Ovary (tissue), 9 donors: ENCODE measurements around the gene SMARCAL1. TPM values are rescaled to one million over a fixed set of nuclear protein-coding genes. Genes with fewer than 3 reads are reported as not detected.
"Not testable (repeated sequence)": the region's sequence is repeated elsewhere in the genome, so short reads cannot be mapped to it uniquely, and the experiment has no call there.

Experiments used
- DNase-seq, 5 donors: peaks; one replicate each; pipeline ENCODE4 v3.0.0-alpha.2; 2019 to 2020
- H3K27ac ChIP-seq, 2 donors: fragments of 200-600 bp; one replicate each; pipeline versions ENCODE4 v1.5.1 to v1.8.0; 2019 to 2022
- H3K27me3 ChIP-seq: fragments of 200-600 bp; one replicate; pipeline ENCODE4 v1.8.0; 2022
- H3K36me3 ChIP-seq: fragments of 200-600 bp; sonication (generic); one replicate; pipeline ENCODE4 v1.5.1; 2019
- H3K4me1 ChIP-seq: one replicate; pipeline ENCODE4 v1.8.1; 2013; ENCODE audit warnings: mild to moderate bottlenecking, moderate library complexity; ENCODE audit not compliant: insufficient read depth
- H3K4me3 ChIP-seq: fragments of 200-600 bp; sonication (generic); one replicate; pipeline ENCODE4 v1.5.1; 2017
- H3K9me3 ChIP-seq, 2 donors: fragments of 200-600 bp in 1 of 2; sonication (generic) in 1 of 2; one replicate each; pipeline versions ENCODE4 v1.5.1 to v1.8.1; 2013 to 2019; ENCODE audit warnings: mild to moderate bottlenecking in 1 of 2, moderate library complexity in 1 of 2
- CTCF ChIP-seq, 3 donors: fragments of 450-650 bp in 2 of 3; fragments of 200-600 bp in 1 of 3; IDR thresholded peaks; one replicate each; pipeline versions ENCODE4 v1.5.1 to v1.8.0; 2016 to 2022; ENCODE audit warnings: antibody characterized with exemption in 3 of 3, mild to moderate bottlenecking in 1 of 3
- EP300 ChIP-seq: sonication (generic); formaldehyde crosslinking; IDR thresholded peaks from one replicate; pipeline ENCODE4 v1.6.1; 2017; ENCODE audit warnings: antibody characterized with exemption
- POLR2A ChIP-seq: fragments of 450-650 bp; IDR thresholded peaks from one replicate; pipeline ENCODE4 v1.6.1; 2017; ENCODE audit warnings: antibody characterized with exemption, mild to moderate bottlenecking, moderate library complexity
- WGBS, 3 donors: extraction: QIAGEN DNeasy Blood & Tissue Kit in 1 of 3; methylation state at CpG; one replicate each; pipeline versions ENCODE4 v1.1.5 to v1.1.7; 2013 to 2017; 5-methylcytosine and 5-hydroxymethylcytosine counted together
- intact Hi-C, 4 donors: fragments of 100-400 bp; cut with DNase I; formaldehyde crosslinking; loops; one replicate each; pipeline versions ENCODE4 v1.11.0 to v1.15.1; 2022 to 2023
- polyA plus RNA-seq, 2 donors: library from polyadenylated mRNA; stranded (reverse); fragments of 200-250 nt in 1 of 2; fragments of 350-450 nt in 1 of 2; fragmentation: Illumina TruSeq in 1 of 2; extraction: RNeasy Lipid Tissue Mini Kit (QIAGEN cat#74804) in 1 of 2; gene quantifications; one replicate each; pipeline ENCODE4 v1.2.3, GENCODE V29; 2013 to 2014
- total RNA-seq, 7 donors: library from RNA; depleted of rRNA in 2 of 7; stranded (reverse); fragments of >200 nt in 2 of 7; fragmentation: NEBNext Ultra II Directional in 3 of 7; extraction: Animal tissue kit (Norgen Biotek cat#: 25700) in 3 of 7; gene quantifications; one replicate each; pipeline versions ENCODE4 v1.1.0 to v1.2.4, GENCODE V29; 2016 to 2023
- donor health status: DM: no; HTN: no; CAD: no; lungs with moderate emphysema.
- donor health status: DM: no; HTN: no; CAD: no.
- donor health status: Bipolar disorder and iron deficiency.
- donor health status: DM: yes; HTN: yes; CAD: no.
- donor health status: DM: no; HTN: no; CAD: no.
- donor health status: DM: yes; HTN: yes; CAD: no.

SMARCAL1 gene
- total and polyA plus RNA-seq, 9 donors, result 11.1 to 29.1 (median 20.9) TPM

GRCh38 chr2:216517447-216518225 lies 105.4 kb downstream of the SMARCAL1 start:
- WGBS, 3 donors, result 86 to 90% (median 90%) methylated on average over 4 of the region's 4 CpGs
- intact Hi-C loops, result loop anchor here (1.0 to 10.0 kb wide), 6 partner anchors 149 to 1317 kb away; no protein-coding TSS in a partner anchor
- TF ChIP-seq CTCF (IDR thresholded peaks at IDR 0.05) (no peak), EP300 (no peak), POLR2A (no peak)
- Histone ChIP-seq H3K9me3 (no peaks in the 10 kb centered on the region), H3K27me3 (no peaks in the 10 kb centered on the region), H3K4me3 (no peak overlapping the region), H3K36me3 (no peaks in the 10 kb centered on the region), H3K4me1 (no peaks in the 10 kb centered on the region), H3K27ac (no peak overlapping the region)
- DNase-seq, result no peak

GRCh38 chr2:216518566-216519119 lies 106.4 kb downstream of the SMARCAL1 start:
- intact Hi-C loops, result loop anchor here in 3 of 4 donors (1.0 to 10.0 kb wide), 6 partner anchors 148 to 1316 kb away; no protein-coding TSS in a partner anchor
- H3K27ac ChIP-seq, H3K27me3 ChIP-seq, H3K9me3 ChIP-seq, H3K4me1 ChIP-seq, DNase-seq, H3K36me3 ChIP-seq, H3K4me3 ChIP-seq: not testable (repeated sequence)
- WGBS, 3 donors, result 87 to 91% (median 91%) methylated on average over 9 of the region's 9 CpGs

GRCh38 chr2:216519154-216519762 lies 107.0 kb downstream of the SMARCAL1 start:
- no peak overlapping the region for H3K27ac ChIP-seq
- no peaks in the 10 kb centered on the region for H3K4me1 ChIP-seq
- no peaks in the 10 kb centered on the region for H3K27me3 ChIP-seq
- no peaks in the 10 kb centered on the region for H3K9me3 ChIP-seq
- H3K4me3 ChIP-seq, result no peak overlapping the region
- intact Hi-C loops, result loop anchor here in 3 of 4 donors (1.0 to 10.0 kb wide), 6 partner anchors 147 to 1316 kb away; no protein-coding TSS in a partner anchor
- peak in 4 of 5 donors; percentile 48 to 81 (median 74) for DNase-seq
- H3K36me3 ChIP-seq, result no peaks in the 10 kb centered on the region
- TF ChIP-seq POLR2A (no peak), CTCF (IDR thresholded peaks at IDR 0.05) (peak; percentile 63 to 82 (median 74)), EP300 (no peak)
- WGBS, 3 donors, result 59 to 67% (median 66%) methylated on average over 3 of the region's 3 CpGs

GRCh38 chr2:216520112-216520511 lies 107.8 kb downstream of the SMARCAL1 start:
- Histone ChIP-seq H3K36me3 (no peaks in the 10 kb centered on the region), H3K4me1 (no peaks in the 10 kb centered on the region), H3K4me3 (no peak overlapping the region), H3K27me3 (no peaks in the 10 kb centered on the region), H3K9me3 (no peaks in the 10 kb centered on the region), H3K27ac (no peak overlapping the region)
- WGBS, 3 donors, result 68 to 80% (median 70%) methylated on average over 4 of the region's 4 CpGs
- intact Hi-C loops, result loop anchor here in 2 of 4 donors (2.0 to 10.0 kb wide), 3 partner anchors 149 to 1235 kb away; no protein-coding TSS in a partner anchor
- no peak for DNase-seq
- TF ChIP-seq CTCF (IDR thresholded peaks at IDR 0.05), result no peak
- TF ChIP-seq POLR2A, result no peak
- TF ChIP-seq EP300, result no peak
